IPS-18c (cell line): ENCODE measurements around the gene SLC6A3.

Source experiments
- H3K4me3 ChIP-seq: 2 replicates; pipeline ENCODE4 v1.7.0; 2013; ENCODE audit warnings: low read depth, mild to moderate bottlenecking, low read length, moderate library complexity; ENCODE audit not compliant: insufficient read depth
- H3K9me3 ChIP-seq: one replicate; pipeline ENCODE4 v1.6.1; 2013; ENCODE audit warnings: mild to moderate bottlenecking, low read length, moderate library complexity; ENCODE audit not compliant: control insufficient read depth, insufficient read depth

The SLC6A3 gene

DNA sequence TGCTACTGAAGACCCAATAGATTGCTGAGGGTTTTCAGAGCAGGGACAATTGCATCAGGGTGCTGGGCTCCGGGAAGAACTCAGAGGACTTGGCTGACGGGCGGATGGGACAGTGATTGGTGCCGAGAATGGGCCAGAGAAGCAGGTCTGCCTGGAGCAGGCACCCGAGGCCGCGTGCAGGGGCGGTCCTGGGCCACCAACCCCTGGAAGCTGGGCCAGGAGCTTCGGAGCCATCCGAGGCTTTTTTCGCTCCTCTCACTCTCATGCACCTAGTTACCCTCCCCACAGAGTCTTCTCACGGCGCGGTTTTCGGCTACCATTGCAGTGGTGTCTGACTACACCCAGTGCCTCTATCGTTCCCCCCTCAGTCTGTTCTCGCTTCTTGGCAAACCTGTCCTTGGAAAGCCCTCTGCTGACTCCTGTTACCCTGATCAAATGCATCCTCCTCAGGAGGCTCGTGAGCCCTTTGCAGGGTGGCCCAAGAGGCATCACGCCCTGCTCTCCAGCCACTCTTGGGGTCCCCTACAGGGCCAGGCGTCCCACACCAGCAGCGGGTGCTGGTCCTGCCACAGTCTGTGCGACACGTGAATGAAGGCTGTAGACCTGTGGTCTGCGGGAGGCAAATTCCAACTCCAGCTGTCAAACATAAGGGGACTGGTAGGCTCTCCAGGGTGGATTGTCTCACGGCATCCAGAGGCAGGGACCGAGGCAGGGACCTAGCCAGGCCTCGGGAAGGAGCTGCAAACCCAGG lies 99.2 kb downstream of the SLC6A3 start:
- Histone ChIP-seq H3K4me3 (peak overlapping the region; percentile 95), H3K9me3 (peaks cover 2% of the 10 kb centered on the region)

GRCh38 chr5:1344975-1345838 lies 100.0 kb downstream of the SLC6A3 start, which contains the start of gene CLPTM1L:
Gene CLPTM1L, minus strand, starts transcription at chr5:1345099. Its CDS starts 258 bp downstream, at chr5:1344841.
- peaks cover 2% of the 10 kb centered on the region for H3K9me3 ChIP-seq

DNA sequence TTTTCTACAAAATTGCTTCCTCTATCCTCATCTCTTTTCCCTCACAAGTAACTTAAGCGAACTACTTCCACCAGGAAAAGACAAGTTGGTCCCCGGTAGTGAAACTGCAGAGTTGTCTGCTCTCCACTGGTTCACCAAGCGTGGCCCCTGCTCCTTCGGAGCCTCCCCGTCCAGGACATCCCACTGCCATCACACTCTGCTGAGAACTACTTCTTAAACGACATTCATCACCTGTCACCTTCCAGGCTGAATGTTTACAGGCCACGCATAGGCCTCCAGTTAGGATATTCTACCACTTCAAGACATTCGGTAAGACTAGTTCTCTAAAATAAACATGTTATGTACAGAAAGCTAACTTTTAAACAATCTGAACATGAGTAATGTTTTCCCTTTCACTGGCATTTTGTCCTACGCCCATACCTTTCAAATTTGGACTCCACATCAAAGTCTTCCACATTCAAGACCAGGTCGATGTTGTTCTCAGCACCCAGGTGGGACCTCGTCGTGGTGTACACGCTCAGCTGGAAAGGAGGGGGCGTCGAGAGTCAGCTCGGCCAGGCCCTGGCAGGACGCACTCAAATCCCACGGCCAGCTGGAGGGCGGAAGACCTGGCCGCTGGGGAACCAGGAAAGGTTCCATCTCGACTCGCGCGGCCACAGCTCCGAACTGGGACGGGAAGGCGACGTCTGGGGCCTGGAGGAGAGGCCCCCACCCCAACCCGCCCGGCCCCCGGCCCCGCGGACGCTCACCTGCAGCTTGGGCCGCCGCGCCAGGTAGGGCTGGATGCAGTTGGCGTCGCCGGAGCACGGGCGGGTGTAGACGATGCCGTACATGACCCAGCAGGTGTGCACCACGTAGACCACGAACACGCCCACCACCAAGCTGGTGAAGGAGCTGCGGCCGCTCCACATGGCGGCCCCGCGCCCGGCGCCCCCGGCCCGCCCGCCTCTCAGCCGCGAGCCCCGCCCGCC lies 101.0 kb downstream of the SLC6A3 start:
- Histone ChIP-seq H3K9me3 (peaks cover 2% of the 10 kb centered on the region), H3K4me3 (peak overlapping the region; percentile 73)

More at GRCh38 chr5:1344975-1345838, 100.0 kb downstream of the SLC6A3 start, which contains the start of gene CLPTM1L:
- peak within 1 kb of the TSS; percentile 95 for H3K4me3 ChIP-seq

GRCh38 chr5:1343315-1343751 lies 101.9 kb downstream of the SLC6A3 start:
- Histone ChIP-seq H3K9me3 (peaks cover 2% of the 10 kb centered on the region), H3K4me3 (no peak overlapping the region)
